HG02840 (cell line): ENCODE data around the gene TPGS2.
"Not testable (repeated sequence)": the region's sequence is repeated elsewhere in the genome, so short reads cannot be mapped to it uniquely, and the experiment has no call there.

ENCODE experiments used
- ATAC-seq: cut with Tn5 transposase; IDR thresholded peaks from one replicate; pipeline ENCODE4 v1.9.1; 2021; ENCODE audit warnings: mild to moderate bottlenecking, moderate library complexity, moderate number of reproducible peaks; ENCODE audit not compliant: unreplicated experiment, low FRiP score

Gene TPGS2

DNA sequence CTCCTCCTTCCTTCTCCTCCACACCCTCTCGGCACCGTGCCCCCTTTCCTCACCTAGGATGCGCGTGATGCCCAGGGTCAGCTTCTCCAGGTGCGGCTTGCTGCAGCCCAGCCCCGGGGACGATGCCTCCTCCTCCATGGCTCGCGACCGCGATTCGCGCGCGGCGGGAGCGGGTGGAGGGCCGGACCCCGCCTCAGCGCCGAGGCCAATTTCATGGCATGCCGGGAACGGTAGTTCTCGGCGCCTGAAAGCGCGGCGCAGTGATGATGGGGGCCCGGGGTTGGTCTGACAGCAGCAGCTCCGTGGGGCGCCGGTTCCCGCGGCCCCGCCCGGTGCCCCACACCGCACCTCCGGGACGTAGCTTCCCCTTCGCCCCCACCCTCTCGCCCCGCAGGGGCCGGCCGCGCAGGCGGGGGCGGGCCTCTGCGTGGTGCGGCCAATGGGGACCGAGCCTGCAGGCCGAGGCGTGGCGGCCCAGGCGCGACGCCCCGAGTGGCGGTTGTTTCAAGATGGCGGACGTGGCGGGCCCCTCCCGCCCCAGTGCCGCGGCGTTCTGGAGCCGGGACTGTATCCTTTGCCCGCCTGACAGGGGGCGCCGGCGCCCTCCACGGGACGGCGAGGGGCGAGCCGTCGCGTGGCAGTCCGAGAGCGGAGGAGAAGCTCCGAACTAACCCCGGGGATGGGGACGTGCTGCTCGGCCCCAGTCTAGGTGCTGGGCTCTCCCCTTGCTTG lies at the start of gene TPGS2, which contains the start of gene KIAA1328:
TSS of gene TPGS2 (minus strand) at position 373 of the 732 bp plus-strand sequence. CDS start at position 138, 235 bp downstream.
TSS of gene KIAA1328 (plus strand) at position 498 of the 732 bp plus-strand sequence. CDS start at position 510, 12 bp downstream.
- peak; percentile 95 for ATAC-seq

DNA sequence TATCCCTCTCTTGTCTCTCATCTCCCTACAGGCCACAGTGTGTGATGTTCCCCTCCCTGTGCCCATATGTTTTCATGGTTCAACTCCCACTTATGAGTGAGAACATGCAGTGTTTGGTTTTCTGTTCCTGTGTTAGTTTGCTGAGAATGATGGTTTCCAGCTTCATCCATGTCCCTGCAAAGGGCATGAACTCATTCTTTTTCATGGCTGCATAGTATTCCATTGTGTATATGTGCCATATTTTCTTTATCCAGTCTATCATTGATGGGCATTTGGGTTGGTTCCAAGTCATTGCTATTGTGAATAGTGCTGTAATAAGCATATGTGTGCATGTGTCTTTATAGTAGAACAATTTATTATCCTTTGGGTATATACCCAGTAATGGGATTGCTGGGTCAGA lies 45.0 kb upstream of the TPGS2 start:
- not testable (repeated sequence) for ATAC-seq

GRCh38 chr18:36872329-36872728 lies 43.5 kb upstream of the TPGS2 start:
- no peak for ATAC-seq

GRCh38 chr18:36871801-36872200 lies 43.0 kb upstream of the TPGS2 start:
- no peak for ATAC-seq

- ATAC-seq: no peak
Measured at GRCh38 chr18:36867056-36867455, 38.3 kb upstream of the TPGS2 start.

GRCh38 chr18:36862182-36862581 lies 33.4 kb upstream of the TPGS2 start:
- no peak for ATAC-seq

DNA sequence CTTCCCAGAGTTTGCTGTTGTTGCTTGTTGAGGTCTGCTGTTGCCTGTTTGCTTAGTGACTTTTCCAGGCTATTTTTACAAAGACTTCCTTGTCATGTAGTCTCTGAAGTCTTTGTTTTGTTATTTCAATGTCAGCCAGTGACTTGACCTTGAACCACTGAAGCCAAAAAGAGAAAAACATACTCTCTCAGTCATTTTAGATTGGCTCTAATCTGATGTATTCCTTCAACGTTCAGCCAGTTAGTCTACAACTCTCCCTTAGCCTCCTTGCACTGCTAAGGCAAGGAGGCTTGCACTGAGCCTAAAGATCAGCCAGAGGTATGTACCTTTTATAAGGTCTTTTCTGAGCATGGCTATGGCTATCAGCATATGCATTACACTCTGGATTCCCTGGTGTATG lies 28.0 kb upstream of the TPGS2 start:
- ATAC-seq: no peak

GRCh38 chr18:36851202-36851590 lies 22.4 kb upstream of the TPGS2 start:
- ATAC-seq: no peak

- no peak for ATAC-seq
Measured at GRCh38 chr18:36850527-36851201, 21.9 kb upstream of the TPGS2 start.

GRCh38 chr18:36849288-36850006 lies 20.6 kb upstream of the TPGS2 start:
- ATAC-seq: no peak

- no peak for ATAC-seq
Measured at GRCh38 chr18:36848609-36849008, 19.8 kb upstream of the TPGS2 start.

- ATAC-seq: no peak
Measured at GRCh38 chr18:36843784-36844183, 15.0 kb upstream of the TPGS2 start.

GRCh38 chr18:36843199-36843598 lies 14.4 kb upstream of the TPGS2 start:
- ATAC-seq: no peak

DNA sequence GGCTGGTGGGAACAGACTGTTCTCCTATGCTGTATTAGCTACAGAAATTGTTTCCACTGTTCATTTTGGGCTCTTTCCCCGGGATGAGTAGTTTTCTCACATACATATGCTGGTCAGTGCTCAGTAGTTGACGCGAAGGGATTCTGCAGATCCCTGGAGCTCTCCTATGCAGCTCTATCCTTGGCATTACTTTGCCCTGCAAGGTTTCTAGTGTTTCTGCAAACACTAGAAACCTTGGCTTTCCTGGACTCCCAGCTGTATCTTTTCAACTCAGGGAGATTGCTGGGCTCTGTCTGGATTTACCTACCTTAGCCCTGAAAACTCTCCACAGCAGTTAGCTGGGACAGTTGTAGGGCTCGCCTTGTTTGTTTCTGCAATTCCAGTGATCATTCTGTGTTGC lies 11.0 kb upstream of the TPGS2 start:
- ATAC-seq: no peak

- no peak for ATAC-seq
Measured at GRCh38 chr18:36835927-36836326, 7.1 kb upstream of the TPGS2 start.

GRCh38 chr18:36833120-36833519 lies 4.3 kb upstream of the TPGS2 start:
- no peak for ATAC-seq

GRCh38 chr18:36831139-36831538 lies 2.3 kb upstream of the TPGS2 start:
- no peak for ATAC-seq

GRCh38 chr18:36830158-36830495 lies 1.3 kb upstream of the TPGS2 start:
- no peak for ATAC-seq

DNA sequence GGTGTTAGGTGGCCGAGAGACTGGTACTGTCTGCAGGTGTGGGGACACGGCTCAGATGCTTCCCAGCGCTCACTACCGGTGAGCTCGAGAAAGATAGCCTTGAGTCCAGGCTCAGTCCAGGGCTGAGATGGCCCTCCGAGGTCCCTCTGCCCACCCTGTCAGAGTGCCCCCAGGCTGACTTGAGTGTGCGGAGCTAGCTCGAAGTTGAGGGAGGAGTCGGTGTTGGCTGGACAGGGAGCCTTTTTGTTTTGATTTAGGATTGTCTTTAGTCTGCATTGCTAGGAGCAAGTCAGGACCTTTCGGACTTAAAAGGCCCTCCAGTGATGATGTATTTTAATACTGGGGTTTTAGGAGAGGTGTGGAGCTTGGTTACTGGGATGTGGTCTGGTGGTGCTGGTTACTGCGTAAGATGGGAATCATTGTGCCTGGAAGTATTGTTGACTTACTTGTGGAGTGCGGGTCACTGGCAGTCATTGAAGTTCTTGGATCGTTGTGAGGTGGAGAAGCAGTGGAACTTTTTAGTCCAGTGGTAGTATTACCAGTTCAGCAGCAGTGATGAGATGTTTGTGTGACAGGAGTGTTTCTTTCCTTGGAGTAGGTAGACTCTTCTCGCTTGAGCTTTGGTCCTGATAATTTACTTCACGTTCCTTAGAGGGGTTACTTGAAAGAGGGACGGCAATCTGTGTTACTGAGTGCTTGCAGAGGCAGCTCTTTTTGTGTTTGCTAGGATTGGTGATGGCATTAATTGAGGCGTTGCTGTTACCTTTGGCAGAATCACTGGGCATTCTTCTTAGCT lies 758 bp upstream of the TPGS2 start:
- no peak for ATAC-seq

- ATAC-seq: no peak
Measured at GRCh38 chr18:36828157-36828629, 609 bp downstream of the TPGS2 start.
